Right atrium auricular region (tissue), 2 donors: Measurements from ENCODE around the gene FSTL1. TPM values are rescaled to one million over a fixed set of nuclear protein-coding genes. Genes with fewer than 3 reads are reported as not detected.
A peak's percentile ranks its signal among the peaks of the same experiment; 100 is the strongest.

Experiments used
- DNase-seq: peaks from one replicate; pipeline ENCODE4 v3.0.0-alpha.2; 2019; ENCODE audit warnings: low spot score
- H3K27ac ChIP-seq, 2 donors: fragments of 200-600 bp; sonication (generic); 1 replicate in 1 of 2; 2 replicates in 1 of 2; pipeline ENCODE4 v1.5.1; 2016 to 2019
- H3K27me3 ChIP-seq, 2 donors: fragments of 200-600 bp; sonication (generic); one replicate each; pipeline versions ENCODE4 v1.5.1 to v1.6.0; 2017 to 2019
- H3K36me3 ChIP-seq: fragments of 200-600 bp; sonication (generic); one replicate; pipeline ENCODE4 v1.5.1; 2016
- H3K4me1 ChIP-seq, 2 donors: fragments of 200-600 bp; sonication (generic); one replicate each; pipeline versions ENCODE4 v1.5.1 to v1.6.0; 2017 to 2019
- H3K4me3 ChIP-seq, 2 donors: fragments of 200-600 bp; sonication (generic); 1 replicate in 1 of 2; 2 replicates in 1 of 2; pipeline ENCODE4 v1.5.1; 2017 to 2019; ENCODE audit warnings: mild to moderate bottlenecking in 1 of 2, moderate library complexity in 1 of 2
- H3K9me3 ChIP-seq, 2 donors: fragments of 200-600 bp; sonication (generic); one replicate each; pipeline ENCODE4 v1.5.1; 2019
- CTCF ChIP-seq, 2 donors: fragments of 200-600 bp; sonication (generic); IDR thresholded peaks; one replicate each; pipeline ENCODE4 v1.5.1; 2019; ENCODE audit warnings: antibody characterized with exemption in 2 of 2
- total RNA-seq, 2 donors: library from RNA; depleted of rRNA; stranded (reverse); fragments of >200 nt; gene quantifications; one replicate each; pipeline ENCODE4 v1.1.0, GENCODE V29; 2016

The FSTL1 gene
- total RNA-seq, 2 donors from 2014 or later: 327 to 380 TPM

GRCh38 chr3:120416868-120417267, 33.9 kb downstream of the FSTL1 start:
- Histone ChIP-seq H3K4me1 (peaks cover 0 to 72% of the 10 kb centered on the region in 2 donors), H3K27ac (peak overlapping the region; percentile 84 to 94), H3K36me3 (peaks cover 36% of the 10 kb centered on the region), H3K9me3 (no peaks in the 10 kb centered on the region), H3K27me3 (no peaks in the 10 kb centered on the region), H3K4me3 (no peak overlapping the region)
- no peak for DNase-seq
- TF ChIP-seq CTCF (IDR thresholded peaks at IDR 0.05): no peak

DNA sequence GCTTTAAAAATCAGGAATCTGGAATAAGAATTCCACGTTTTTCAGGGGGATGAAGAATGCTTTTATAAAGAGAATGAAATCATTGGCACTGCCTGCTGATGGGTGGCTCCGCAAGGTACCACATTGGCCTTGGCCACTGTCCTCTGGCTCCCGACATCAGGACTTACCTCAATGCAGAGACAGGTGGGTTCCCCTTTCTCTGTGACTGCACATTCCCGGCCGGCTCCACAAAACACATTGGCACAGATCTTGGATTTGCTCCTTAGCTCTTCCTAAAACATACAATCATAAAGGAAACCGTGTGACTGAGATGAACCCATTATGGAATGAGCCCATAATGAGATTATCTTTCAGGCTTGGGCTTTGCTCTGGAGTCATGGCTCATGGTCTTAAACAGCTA, 35.0 kb downstream of the FSTL1 start:
- DNase-seq: no peak
- peaks cover 47% of the 10 kb centered on the region for H3K36me3 ChIP-seq
- TF ChIP-seq CTCF (IDR thresholded peaks at IDR 0.05): no peak
- peak overlapping the region; percentile 1 to 94 for H3K27ac ChIP-seq
- H3K4me1 ChIP-seq: peaks cover 0 to 65% of the 10 kb centered on the region in 2 donors
- no peaks in the 10 kb centered on the region for H3K9me3 ChIP-seq
- no peak overlapping the region for H3K4me3 ChIP-seq
- H3K27me3 ChIP-seq: no peaks in the 10 kb centered on the region

GRCh38 chr3:120410541-120410940, 40.3 kb downstream of the FSTL1 start:
- no peak for TF ChIP-seq CTCF (IDR thresholded peaks at IDR 0.05)
- H3K9me3 ChIP-seq: no peaks in the 10 kb centered on the region
- H3K4me1 ChIP-seq: peaks cover 0 to 34% of the 10 kb centered on the region in 2 donors
- H3K27ac ChIP-seq: no peak overlapping the region
- H3K36me3 ChIP-seq: peaks cover 85% of the 10 kb centered on the region
- H3K27me3 ChIP-seq: no peaks in the 10 kb centered on the region
- no peak for DNase-seq
- no peak overlapping the region for H3K4me3 ChIP-seq

DNA sequence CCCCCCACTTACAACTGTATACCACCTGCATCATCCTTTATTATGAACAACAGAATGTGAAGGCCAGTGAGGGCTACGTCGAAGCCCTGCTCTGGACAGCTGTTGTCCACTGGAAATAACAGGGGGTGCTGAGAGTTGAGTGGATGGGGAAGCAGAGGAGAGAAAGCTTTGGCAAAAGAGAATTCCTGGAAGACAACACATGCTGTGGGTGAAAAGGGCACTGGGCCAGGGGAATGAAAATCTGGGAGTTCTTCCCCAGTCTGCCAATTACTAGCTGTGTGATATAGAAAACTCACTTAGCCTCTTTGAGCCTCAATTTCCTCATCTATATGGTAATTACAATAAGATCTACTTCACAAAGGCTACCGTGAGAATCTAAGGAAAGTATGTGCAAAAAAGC, 40.7 kb downstream of the FSTL1 start:
- no peak for DNase-seq
- no peak overlapping the region for H3K27ac ChIP-seq
- peaks cover 85% of the 10 kb centered on the region for H3K36me3 ChIP-seq
- H3K9me3 ChIP-seq: no peaks in the 10 kb centered on the region
- H3K4me3 ChIP-seq: no peak overlapping the region
- no peaks in the 10 kb centered on the region for H3K27me3 ChIP-seq
- TF ChIP-seq CTCF (IDR thresholded peaks at IDR 0.05): no peak
- H3K4me1 ChIP-seq: peaks cover 0 to 30% of the 10 kb centered on the region in 2 donors

DNA sequence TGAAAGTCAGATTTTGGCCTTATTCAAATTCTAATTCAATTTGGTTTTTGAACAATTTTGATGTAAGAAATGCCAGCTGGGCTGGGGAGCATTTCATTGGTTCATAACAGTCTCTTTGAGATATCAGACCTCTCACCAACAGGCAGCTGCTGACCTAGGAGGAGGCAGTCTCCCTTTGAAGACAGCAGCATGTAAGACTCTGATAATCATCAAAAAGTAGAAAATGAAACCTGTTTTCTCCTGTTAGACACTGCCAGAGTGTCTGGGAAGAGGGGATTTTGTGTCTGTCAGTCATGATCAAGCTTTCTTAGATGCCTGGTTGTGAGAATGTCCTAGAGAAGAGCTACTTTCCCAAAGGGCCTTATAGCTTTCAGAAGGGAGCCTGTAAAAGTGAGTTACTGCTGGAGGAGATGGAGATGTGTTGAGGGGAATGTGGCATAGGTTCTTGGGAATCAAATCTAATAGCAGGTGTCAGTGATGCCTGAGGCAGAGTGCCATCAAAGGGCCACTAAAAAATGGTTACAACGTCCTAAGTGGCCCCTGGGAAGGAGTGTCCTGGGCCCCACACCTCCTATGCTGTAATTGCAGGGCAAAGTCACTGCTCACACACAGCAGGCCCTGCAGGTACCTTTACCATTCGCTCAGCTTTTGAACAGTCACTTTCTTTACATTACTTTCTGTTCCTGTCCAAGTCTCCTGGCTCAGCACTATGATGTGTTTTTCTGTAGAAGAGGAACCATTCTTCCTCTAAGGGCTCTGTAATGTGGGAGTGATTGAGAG, 43.1 kb downstream of the FSTL1 start:
- TF ChIP-seq CTCF (IDR thresholded peaks at IDR 0.05): no peak
- Histone ChIP-seq H3K4me3 (no peak overlapping the region), H3K9me3 (no peaks in the 10 kb centered on the region), H3K27ac (peak overlapping the region; percentile 6 to 18), H3K27me3 (no peaks in the 10 kb centered on the region), H3K4me1 (peaks cover 0 to 29% of the 10 kb centered on the region in 2 donors), H3K36me3 (peaks cover 99% of the 10 kb centered on the region)
- DNase-seq: no peak

DNA sequence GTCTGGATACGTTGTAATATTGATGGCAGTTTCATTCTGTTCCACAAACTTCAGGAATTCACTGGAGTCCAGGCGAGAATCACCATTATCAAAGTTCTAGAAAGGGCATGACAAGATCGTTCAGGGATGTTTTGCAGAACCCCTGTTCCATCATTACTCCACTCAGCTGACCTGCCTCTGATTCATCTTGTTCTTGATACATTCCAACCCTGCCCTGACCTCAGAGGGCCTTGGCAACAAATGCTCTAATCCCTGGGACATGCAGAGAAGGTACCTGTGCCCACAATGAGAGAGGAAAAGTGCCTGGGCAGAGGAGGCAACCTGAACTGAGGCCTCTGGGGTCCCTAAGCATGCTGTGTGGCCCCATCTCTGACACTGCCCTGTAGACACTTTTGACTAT, 45.9 kb downstream of the FSTL1 start:
- Histone ChIP-seq H3K4me1 (peaks cover 0 to 12% of the 10 kb centered on the region in 2 donors), H3K36me3 (peaks cover 99% of the 10 kb centered on the region), H3K27ac (peak overlapping the region in 1 of 2 donors; percentile 20), H3K9me3 (no peaks in the 10 kb centered on the region), H3K4me3 (no peak overlapping the region), H3K27me3 (no peaks in the 10 kb centered on the region)
- no peak for TF ChIP-seq CTCF (IDR thresholded peaks at IDR 0.05)
- no peak for DNase-seq
